Neural progenitor cell (in vitro differentiated cells): ENCODE measurements around the gene NKAIN4.

Source experiments
- CTCF ChIP-seq: fragments of 200-600 bp; sonication (generic); IDR thresholded peaks from 2 replicates; pipeline ENCODE4 v1.5.1; 2017; ENCODE audit warnings: antibody characterized with exemption, mild to moderate bottlenecking
- EZH2 ChIP-seq: fragments of 200-600 bp; sonication (generic); IDR thresholded peaks from 2 replicates; pipeline ENCODE4 v1.6.1; 2017; ENCODE audit warnings: antibody characterized with exemption, mild to moderate bottlenecking, moderate library complexity
- EZH2phosphoT487 ChIP-seq: fragments of 200-600 bp; sonication (generic); IDR thresholded peaks from 2 replicates; pipeline ENCODE4 v1.6.1; 2017; ENCODE audit warnings: antibody characterized with exemption

GRCh38 chr20:63219447-63219821 lies 34.8 kb downstream of the NKAIN4 start:
- no peak for TF ChIP-seq CTCF
- TF ChIP-seq EZH2, result no peak
- no peak for TF ChIP-seq EZH2phosphoT487
